ENCODE measurements around the gene GAR1. TPM values are rescaled to one million over a fixed set of nuclear protein-coding genes. Genes with fewer than 3 reads are reported as not detected.
"Not testable (repeated sequence)": the region's sequence is repeated elsewhere in the genome, so short reads cannot be mapped to it uniquely, and the experiment has no call there.

Gene GAR1
- polyA plus RNA-seq (2012; ENCODE audit: insufficient read depth, insufficient read length, low read depth): 44.0 TPM

DNA sequence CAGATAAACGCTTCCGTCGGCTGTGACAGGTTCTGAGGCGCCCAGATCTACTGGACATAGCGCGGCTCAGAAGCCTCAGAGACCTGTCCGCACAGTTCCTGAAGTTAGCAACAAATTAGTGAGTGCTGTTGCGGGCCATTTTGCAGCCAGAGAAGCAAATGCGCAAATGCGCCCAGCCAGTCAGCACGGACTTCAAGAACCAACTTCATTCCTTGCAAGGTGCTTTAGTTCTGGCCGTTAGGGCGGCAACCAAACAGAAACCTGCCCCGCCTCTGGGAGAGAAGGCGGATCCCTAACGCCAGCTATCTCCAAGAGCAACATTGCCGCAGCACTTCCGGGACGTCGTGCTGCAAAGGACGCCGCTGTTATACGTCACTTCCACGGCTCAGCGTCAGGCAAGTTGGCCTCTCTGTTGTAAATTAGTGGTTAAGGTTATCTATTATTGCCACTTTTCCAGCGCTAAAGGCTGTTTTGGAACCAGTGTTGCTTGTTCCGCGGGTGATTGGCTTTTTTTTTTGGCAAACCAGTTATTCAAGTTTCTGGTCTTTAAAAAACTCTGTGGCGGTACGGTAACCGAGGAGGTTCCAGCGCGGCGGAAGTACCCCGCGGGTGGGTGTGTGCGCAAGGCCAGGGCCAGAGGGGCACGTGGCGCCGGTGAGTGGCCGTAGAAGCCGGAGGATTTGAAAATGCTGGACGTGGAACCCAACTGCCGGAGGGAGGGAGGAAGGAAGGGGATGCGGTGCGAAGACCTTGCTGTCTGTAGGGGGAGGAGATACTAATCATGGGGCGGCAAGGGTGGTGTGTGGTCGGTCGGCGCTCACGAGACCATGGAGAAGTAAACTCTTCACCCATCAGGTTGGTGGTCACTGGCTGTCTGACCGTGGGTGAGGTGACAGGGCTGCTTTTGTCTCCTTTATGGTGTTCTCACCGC is at the start of gene GAR1:
GAR1 (plus strand) TSS at position 612 of the 931 bp plus-strand sequence. CDS start 403 bp downstream, outside the sequence.
- Histone ChIP-seq H3K36me3 (peaks cover 22% of the 10 kb centered on the region), H3K9me3 (no peaks in the 10 kb centered on the region), H3K4me3 (ENCODE audit: low read depth, low read length) (peak within 1 kb of the TSS; percentile 97), H3K4me1 (no peaks in the 10 kb centered on the region), H3K27me3 (no peaks in the 10 kb centered on the region)
- peak; percentile 85 for DNase-seq
- TF ChIP-seq, protein P1, sequence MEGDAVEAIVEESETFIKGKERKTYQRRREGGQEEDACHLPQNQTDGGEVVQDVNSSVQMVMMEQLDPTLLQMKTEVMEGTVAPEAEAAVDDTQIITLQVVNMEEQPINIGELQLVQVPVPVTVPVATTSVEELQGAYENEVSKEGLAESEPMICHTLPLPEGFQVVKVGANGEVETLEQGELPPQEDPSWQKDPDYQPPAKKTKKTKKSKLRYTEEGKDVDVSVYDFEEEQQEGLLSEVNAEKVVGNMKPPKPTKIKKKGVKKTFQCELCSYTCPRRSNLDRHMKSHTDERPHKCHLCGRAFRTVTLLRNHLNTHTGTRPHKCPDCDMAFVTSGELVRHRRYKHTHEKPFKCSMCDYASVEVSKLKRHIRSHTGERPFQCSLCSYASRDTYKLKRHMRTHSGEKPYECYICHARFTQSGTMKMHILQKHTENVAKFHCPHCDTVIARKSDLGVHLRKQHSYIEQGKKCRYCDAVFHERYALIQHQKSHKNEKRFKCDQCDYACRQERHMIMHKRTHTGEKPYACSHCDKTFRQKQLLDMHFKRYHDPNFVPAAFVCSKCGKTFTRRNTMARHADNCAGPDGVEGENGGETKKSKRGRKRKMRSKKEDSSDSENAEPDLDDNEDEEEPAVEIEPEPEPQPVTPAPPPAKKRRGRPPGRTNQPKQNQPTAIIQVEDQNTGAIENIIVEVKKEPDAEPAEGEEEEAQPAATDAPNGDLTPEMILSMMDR (IDR thresholded peaks at IDR 0.05; ENCODE audit: low read depth, low read length): no peak

DNA sequence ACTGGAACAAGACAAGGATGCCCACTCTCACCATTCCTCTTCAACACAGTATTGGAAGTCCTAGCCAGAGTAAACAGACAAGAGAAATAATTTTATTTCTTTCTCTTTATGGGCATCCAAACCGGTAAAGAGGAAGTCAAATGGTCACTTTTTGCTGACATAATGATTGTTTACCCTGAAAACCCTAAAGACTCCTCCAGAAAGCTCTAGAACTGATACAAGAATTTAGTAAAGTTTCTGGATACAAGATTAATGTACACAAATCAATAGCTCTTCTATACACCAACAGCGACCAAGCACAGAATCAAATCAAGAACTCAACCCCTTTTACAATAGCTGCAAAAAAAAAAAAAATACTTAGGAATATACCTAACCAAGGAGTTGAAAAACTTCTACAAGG is 33.5 kb upstream of the GAR1 start:
- not testable (repeated sequence) for H3K4me3 ChIP-seq (ENCODE audit: low read depth, low read length); H3K4me1 ChIP-seq; H3K27me3 ChIP-seq; H3K36me3 ChIP-seq; H3K9me3 ChIP-seq; DNase-seq

DNA sequence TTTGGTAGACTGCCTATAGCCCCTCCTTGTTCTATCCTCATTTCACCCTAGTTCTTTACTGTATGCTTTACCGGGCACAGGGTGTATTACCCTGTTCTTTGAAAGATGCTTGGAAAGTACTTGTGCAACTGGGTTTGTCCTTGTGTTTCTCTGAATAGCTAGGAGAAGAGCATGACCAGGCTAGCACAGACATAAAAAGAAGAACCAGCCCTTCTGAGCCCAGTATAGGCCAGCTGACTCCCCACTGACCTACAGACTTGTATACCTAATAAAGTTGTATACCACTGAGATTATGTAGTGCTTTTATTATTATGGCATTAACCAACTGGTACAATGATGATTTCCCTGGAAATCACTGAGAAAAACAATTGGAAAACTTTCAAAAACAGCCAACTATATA is 28.7 kb upstream of the GAR1 start:
- TF ChIP-seq, protein P1 (IDR thresholded peaks at IDR 0.05; ENCODE audit: low read depth, low read length): no peak
- Histone ChIP-seq H3K9me3 (no peaks in the 10 kb centered on the region), H3K27me3 (no peaks in the 10 kb centered on the region; the same call in 1 of the 2 replicates), H3K36me3 (no peaks in the 10 kb centered on the region), H3K4me3 (ENCODE audit: low read depth, low read length) (no peak overlapping the region), H3K4me1 (no peaks in the 10 kb centered on the region)
- no peak for DNase-seq

DNA sequence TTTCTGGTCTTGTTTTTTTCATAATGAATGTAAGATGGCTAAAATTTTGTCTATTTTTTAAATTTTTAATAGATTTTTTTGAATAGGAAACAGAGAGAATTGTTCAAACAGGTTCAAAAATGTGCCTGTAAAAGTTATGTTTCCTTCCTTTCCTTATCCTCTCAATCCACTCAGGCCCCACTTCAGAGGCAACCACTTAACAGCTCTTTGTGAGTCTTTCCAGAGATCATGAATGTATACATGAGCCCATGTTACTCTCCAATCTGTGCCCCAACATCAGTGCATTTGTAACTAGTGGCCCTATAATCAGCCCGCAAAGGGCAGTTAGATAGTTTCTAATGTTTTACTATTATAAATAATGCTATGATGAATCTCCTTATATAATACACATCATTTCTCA is 27.8 kb upstream of the GAR1 start:
- DNase-seq: no peak
- Histone ChIP-seq H3K9me3 (no peaks in the 10 kb centered on the region), H3K4me3 (ENCODE audit: low read depth, low read length) (no peak overlapping the region), H3K4me1 (no peaks in the 10 kb centered on the region), H3K36me3 (no peaks in the 10 kb centered on the region), H3K27me3 (no peaks in the 10 kb centered on the region; the same call in 1 of the 2 replicates)
- TF ChIP-seq, protein P1 (IDR thresholded peaks at IDR 0.05; ENCODE audit: low read depth, low read length): no peak

DNA sequence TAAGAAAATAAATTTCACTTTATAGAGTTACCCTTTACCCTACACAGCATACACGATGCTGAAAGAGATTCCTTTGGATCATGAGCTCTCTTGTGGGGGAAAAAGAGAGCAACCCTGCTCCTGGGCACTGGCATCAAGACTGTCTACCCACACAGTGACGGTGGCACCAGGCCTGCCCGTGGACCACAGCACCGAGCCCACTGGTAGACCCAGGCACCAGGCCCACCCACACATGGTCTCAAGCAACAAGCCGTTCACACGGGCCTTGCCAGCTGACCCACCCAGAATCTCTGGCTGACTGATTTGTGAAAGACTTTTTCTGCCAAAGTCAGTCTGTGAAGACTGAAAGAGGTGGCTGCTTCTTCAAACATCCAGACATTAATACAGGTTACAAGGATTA is 20.5 kb upstream of the GAR1 start:
- TF ChIP-seq, protein P1 (IDR thresholded peaks at IDR 0.05; ENCODE audit: low read depth, low read length): no peak
- no peaks in the 10 kb centered on the region for H3K36me3 ChIP-seq
- H3K4me1 ChIP-seq: no peaks in the 10 kb centered on the region
- DNase-seq: no peak
- no peaks in the 10 kb centered on the region; the same call in 1 of the 2 replicates for H3K27me3 ChIP-seq
- no peaks in the 10 kb centered on the region for H3K9me3 ChIP-seq
- no peak overlapping the region for H3K4me3 ChIP-seq (ENCODE audit: low read depth, low read length)

DNA sequence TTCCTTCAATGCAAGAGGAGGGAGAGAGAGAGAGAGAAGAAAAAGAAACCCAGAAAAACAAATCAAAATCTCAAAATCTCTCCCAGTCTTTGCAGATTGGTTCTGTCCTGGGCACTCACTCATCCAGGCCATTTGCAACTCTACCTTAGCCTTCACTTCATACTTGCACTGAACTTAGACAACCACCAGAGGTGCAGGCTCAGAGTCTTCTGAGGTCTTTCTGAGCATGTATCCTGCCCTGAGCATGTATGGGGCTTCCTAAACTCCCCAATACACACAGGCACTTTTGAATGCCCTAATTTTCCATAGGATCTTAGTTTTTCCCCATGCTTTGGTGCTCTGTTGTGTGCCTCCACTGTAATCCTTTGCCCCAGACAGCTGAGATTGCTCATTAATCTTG is 16.7 kb upstream of the GAR1 start:
- no peak overlapping the region for H3K4me3 ChIP-seq (ENCODE audit: low read depth, low read length)
- TF ChIP-seq, protein P1 (IDR thresholded peaks at IDR 0.05; ENCODE audit: low read depth, low read length): 0 out of 2 replicates have a peak, but pooled peaks have one; percentile 2
- H3K27me3 ChIP-seq: no peaks in the 10 kb centered on the region
- H3K36me3 ChIP-seq: no peaks in the 10 kb centered on the region
- H3K4me1 ChIP-seq: no peaks in the 10 kb centered on the region
- DNase-seq: no peak
- H3K9me3 ChIP-seq: no peaks in the 10 kb centered on the region
